ENCODE data around the gene RBM15. TPM values are rescaled to one million over a fixed set of nuclear protein-coding genes. Genes with fewer than 3 reads are reported as not detected.

Gene RBM15
- total RNA-seq, 1 donor from 2014 or later, result 29.7 TPM

DNA sequence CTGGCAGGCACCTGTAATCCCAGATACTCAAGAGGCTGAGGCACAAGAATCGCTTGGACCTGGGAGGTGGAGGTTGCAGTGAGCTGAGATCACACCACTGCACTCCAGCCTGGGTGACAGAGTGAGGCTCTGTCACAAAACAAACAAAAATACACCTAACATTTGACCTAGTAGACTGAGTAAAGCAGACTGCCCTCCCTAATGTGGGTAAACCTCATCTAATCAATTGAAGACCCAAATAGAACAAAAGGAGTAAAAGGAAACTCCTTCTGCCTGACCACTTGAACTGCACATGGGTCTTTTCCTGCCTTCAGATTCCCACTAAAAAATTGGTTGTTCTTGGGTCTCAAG lies 19.0 kb upstream of the RBM15 start:
- no peak overlapping the region for H3K4me3 ChIP-seq (ENCODE audit: low read length in 3 of 3)
- H3K27ac ChIP-seq (ENCODE audit: low read depth, low read length), result no peak overlapping the region
- no peaks in the 10 kb centered on the region for H3K27me3 ChIP-seq (ENCODE audit: control insufficient read depth in 3 of 3, insufficient read depth in 3 of 3, low read length in 3 of 3)
- no peaks in the 10 kb centered on the region for H3K36me3 ChIP-seq (ENCODE audit: control insufficient read depth in 3 of 3, insufficient read depth in 3 of 3, low read length in 3 of 3)
- no peak overlapping the region for H3K9ac ChIP-seq (ENCODE audit: low read depth in 1 of 3, low read length in 3 of 3)
- H3K9me3 ChIP-seq (ENCODE audit: control insufficient read depth in 3 of 3, low read length in 3 of 3), result no peaks in the 10 kb centered on the region
- H3K4me1 ChIP-seq (ENCODE audit: control insufficient read depth in 3 of 3, insufficient read depth in 3 of 3, low read length in 3 of 3), result no peaks in the 10 kb centered on the region

DNA sequence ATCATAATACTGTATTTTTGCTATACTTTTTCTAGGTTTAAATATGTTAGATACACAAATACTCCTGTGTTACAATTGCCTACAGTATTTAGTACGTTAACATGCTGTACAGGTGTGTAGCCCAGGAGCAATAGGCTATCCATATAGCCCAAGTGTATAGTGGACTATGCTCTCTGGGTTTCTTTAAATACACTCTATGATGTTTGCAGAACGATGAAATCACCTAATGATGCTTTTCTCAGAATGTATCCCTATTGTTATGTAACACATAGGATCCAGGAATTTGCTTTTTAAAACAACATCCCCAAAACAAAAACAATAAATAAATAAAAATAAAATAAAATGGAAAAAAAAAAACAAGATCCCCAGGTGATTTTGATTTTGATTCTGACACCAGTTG lies 18.1 kb upstream of the RBM15 start:
- no peaks in the 10 kb centered on the region for H3K36me3 ChIP-seq (ENCODE audit: control insufficient read depth in 3 of 3, insufficient read depth in 3 of 3, low read length in 3 of 3)
- H3K27me3 ChIP-seq (ENCODE audit: control insufficient read depth in 3 of 3, insufficient read depth in 3 of 3, low read length in 3 of 3), result no peaks in the 10 kb centered on the region

DNA sequence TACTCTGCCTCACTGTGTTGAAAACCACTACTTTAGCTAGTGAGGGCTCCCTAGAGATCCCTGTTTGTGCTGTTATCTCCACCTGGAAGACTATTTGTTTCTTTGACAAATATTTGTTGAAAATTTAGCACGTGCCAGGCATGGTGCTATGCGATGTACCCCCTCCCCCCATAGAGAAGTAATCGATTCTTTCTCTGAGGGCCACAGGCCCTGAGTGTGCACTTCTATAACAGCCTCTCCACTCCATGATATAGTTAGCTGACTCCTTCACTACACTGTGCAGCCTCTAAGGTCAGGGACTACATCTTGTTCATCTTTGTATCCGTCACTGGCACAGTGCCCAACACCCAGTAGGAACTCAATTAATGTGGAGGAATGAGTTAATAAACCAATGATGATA lies 17.3 kb upstream of the RBM15 start:
- no peaks in the 10 kb centered on the region for H3K9me3 ChIP-seq (ENCODE audit: control insufficient read depth in 3 of 3, low read length in 3 of 3)
- no peak overlapping the region for H3K27ac ChIP-seq (ENCODE audit: low read depth, low read length)

More for the DNA sequence above, 18.1 kb upstream of the RBM15 start:
- Histone ChIP-seq H3K4me1 (ENCODE audit: control insufficient read depth in 3 of 3, insufficient read depth in 3 of 3, low read length in 3 of 3) (no peaks in the 10 kb centered on the region), H3K9ac (ENCODE audit: low read depth in 1 of 3, low read length in 3 of 3) (no peak overlapping the region), H3K27ac (ENCODE audit: low read depth, low read length) (no peak overlapping the region), H3K9me3 (ENCODE audit: control insufficient read depth in 3 of 3, low read length in 3 of 3) (no peaks in the 10 kb centered on the region), H3K4me3 (ENCODE audit: low read length in 3 of 3) (no peak overlapping the region)

DNA sequence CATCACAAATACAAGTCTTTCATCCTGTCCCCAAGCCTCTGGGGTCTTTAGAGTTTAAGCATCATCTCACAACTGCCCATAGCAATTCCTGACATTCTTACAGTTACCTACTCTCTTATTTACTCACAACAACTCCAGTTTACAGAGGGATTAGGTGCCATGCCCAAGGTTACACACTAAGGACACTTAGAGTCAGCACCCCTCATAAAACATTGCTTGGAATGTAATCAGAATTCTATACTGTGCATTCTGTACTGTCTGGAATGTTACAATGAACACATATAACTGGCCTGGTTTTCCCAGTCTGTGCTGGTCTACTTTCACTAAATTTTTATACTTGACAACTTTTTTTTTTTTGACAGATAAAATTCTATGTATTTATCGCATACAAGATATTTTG lies 14.5 kb upstream of the RBM15 start:
- Histone ChIP-seq H3K9me3 (ENCODE audit: control insufficient read depth in 3 of 3, low read length in 3 of 3) (no peaks in the 10 kb centered on the region), H3K36me3 (ENCODE audit: control insufficient read depth in 3 of 3, insufficient read depth in 3 of 3, low read length in 3 of 3) (no peaks in the 10 kb centered on the region), H3K27me3 (ENCODE audit: control insufficient read depth in 3 of 3, insufficient read depth in 3 of 3, low read length in 3 of 3) (no peaks in the 10 kb centered on the region), H3K4me1 (ENCODE audit: control insufficient read depth in 3 of 3, insufficient read depth in 3 of 3, low read length in 3 of 3) (no peaks in the 10 kb centered on the region), H3K9ac (ENCODE audit: low read depth in 1 of 3, low read length in 3 of 3) (no peak overlapping the region), H3K4me3 (ENCODE audit: low read length in 3 of 3) (no peak overlapping the region), H3K27ac (ENCODE audit: low read depth, low read length) (no peak overlapping the region)

More for the DNA sequence above, 17.3 kb upstream of the RBM15 start:
- H3K9ac ChIP-seq (ENCODE audit: low read depth in 1 of 3, low read length in 3 of 3), result no peak overlapping the region
- no peaks in the 10 kb centered on the region for H3K36me3 ChIP-seq (ENCODE audit: control insufficient read depth in 3 of 3, insufficient read depth in 3 of 3, low read length in 3 of 3)
- no peaks in the 10 kb centered on the region for H3K4me1 ChIP-seq (ENCODE audit: control insufficient read depth in 3 of 3, insufficient read depth in 3 of 3, low read length in 3 of 3)
- no peaks in the 10 kb centered on the region for H3K27me3 ChIP-seq (ENCODE audit: control insufficient read depth in 3 of 3, insufficient read depth in 3 of 3, low read length in 3 of 3)
- no peak overlapping the region for H3K4me3 ChIP-seq (ENCODE audit: low read length in 3 of 3)

DNA sequence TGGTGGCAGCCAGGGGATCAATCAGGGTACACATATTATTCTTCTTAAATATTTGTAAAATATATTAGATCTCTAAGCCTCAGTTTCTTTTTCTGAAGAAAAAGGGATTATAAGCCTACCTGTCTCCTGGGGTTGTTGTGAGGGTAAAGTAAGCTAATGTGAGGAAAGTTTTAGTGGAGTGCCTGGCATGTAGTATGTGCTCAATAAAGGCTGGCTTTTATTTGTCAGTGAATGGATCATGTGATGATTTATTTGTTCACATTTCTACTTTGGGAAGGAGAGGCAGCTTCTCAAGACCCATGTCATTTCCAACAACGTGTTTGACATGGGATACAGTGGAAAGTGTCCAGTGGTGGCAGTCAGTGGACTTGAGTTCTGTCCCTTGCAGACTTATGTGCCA lies 12.4 kb upstream of the RBM15 start:
- no peaks in the 10 kb centered on the region for H3K9me3 ChIP-seq (ENCODE audit: control insufficient read depth in 3 of 3, low read length in 3 of 3)
- H3K4me1 ChIP-seq (ENCODE audit: control insufficient read depth in 3 of 3, insufficient read depth in 3 of 3, low read length in 3 of 3), result no peaks in the 10 kb centered on the region

DNA sequence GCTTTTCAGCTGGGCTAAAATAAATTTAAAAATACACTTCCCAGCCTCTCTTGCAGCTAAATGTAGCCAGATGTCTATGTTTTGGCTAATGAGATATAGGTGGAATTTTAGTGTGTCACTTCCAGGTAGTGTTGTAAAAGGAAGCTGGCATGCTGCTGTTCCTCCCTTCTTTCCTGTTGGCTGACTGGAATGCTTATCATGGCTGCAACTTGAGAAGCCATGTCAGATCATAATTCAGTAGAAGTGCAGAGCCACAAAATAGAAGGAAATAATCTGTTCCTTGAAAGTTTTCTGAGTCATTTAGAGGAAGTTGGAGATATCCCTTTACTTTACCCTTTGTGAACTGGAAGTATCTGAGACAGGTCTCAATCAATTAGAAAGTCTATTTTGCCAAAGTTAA lies 10.9 kb upstream of the RBM15 start:
- Histone ChIP-seq H3K36me3 (ENCODE audit: control insufficient read depth in 3 of 3, insufficient read depth in 3 of 3, low read length in 3 of 3) (no peaks in the 10 kb centered on the region), H3K4me1 (ENCODE audit: control insufficient read depth in 3 of 3, insufficient read depth in 3 of 3, low read length in 3 of 3) (no peaks in the 10 kb centered on the region), H3K27ac (ENCODE audit: low read depth, low read length) (no peak overlapping the region), H3K4me3 (ENCODE audit: low read length in 3 of 3) (no peak overlapping the region), H3K9ac (ENCODE audit: low read depth in 1 of 3, low read length in 3 of 3) (no peak overlapping the region), H3K9me3 (ENCODE audit: control insufficient read depth in 3 of 3, low read length in 3 of 3) (no peaks in the 10 kb centered on the region), H3K27me3 (ENCODE audit: control insufficient read depth in 3 of 3, insufficient read depth in 3 of 3, low read length in 3 of 3) (no peaks in the 10 kb centered on the region)

More for the DNA sequence above, 12.4 kb upstream of the RBM15 start:
- Histone ChIP-seq H3K4me3 (ENCODE audit: low read length in 3 of 3) (no peak overlapping the region), H3K27ac (ENCODE audit: low read depth, low read length) (no peak overlapping the region), H3K9ac (ENCODE audit: low read depth in 1 of 3, low read length in 3 of 3) (no peak overlapping the region), H3K27me3 (ENCODE audit: control insufficient read depth in 3 of 3, insufficient read depth in 3 of 3, low read length in 3 of 3) (no peaks in the 10 kb centered on the region), H3K36me3 (ENCODE audit: control insufficient read depth in 3 of 3, insufficient read depth in 3 of 3, low read length in 3 of 3) (no peaks in the 10 kb centered on the region)

DNA sequence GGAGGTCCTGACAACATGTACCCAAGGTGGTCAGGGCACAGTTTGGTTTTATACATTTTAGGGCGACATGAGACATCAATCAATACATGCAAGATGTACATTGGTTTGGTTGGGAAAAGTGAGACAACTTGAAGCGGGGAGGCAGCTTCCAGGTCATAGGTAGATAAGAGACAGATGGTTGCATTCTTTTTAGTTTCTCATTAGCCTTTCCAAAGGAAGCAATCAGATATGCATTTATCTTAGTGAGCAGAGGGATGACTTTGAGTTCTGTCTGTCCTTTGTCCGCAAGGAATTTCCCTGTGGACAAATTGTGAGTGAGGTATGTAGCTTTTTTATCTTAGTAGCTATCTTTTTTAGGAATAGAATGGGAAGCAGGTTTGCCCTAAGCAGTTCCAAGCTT lies 10.5 kb upstream of the RBM15 start:
- H3K27ac ChIP-seq (ENCODE audit: low read depth, low read length), result no peak overlapping the region
- no peaks in the 10 kb centered on the region for H3K27me3 ChIP-seq (ENCODE audit: control insufficient read depth in 3 of 3, insufficient read depth in 3 of 3, low read length in 3 of 3)
- H3K4me1 ChIP-seq (ENCODE audit: control insufficient read depth in 3 of 3, insufficient read depth in 3 of 3, low read length in 3 of 3), result no peaks in the 10 kb centered on the region
- H3K4me3 ChIP-seq (ENCODE audit: low read length in 3 of 3), result no peak overlapping the region
- no peaks in the 10 kb centered on the region for H3K9me3 ChIP-seq (ENCODE audit: control insufficient read depth in 3 of 3, low read length in 3 of 3)
- no peaks in the 10 kb centered on the region for H3K36me3 ChIP-seq (ENCODE audit: control insufficient read depth in 3 of 3, insufficient read depth in 3 of 3, low read length in 3 of 3)
- H3K9ac ChIP-seq (ENCODE audit: low read depth in 1 of 3, low read length in 3 of 3), result no peak overlapping the region

DNA sequence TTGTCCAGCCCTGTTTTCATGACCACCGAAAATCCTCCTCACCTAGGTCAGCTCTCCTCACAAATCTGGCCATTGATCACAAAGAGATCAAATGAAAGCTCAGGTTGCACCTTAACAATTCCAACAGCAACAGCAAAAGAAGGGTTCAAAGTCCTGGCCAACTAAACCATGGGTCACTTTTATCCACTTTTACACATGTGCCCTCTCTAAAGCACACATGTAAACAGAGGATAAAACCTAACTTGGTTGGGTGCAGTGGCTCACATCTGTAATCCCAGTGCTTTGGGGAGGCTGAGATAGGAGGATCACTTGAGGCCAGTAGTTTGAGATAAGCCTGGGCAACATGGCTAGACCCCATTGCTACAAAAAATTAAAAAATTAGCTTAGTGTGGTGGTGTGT lies 3.9 kb upstream of the RBM15 start:
- Histone ChIP-seq H3K27ac (ENCODE audit: low read depth, low read length) (no peak overlapping the region), H3K4me1 (ENCODE audit: control insufficient read depth in 3 of 3, insufficient read depth in 3 of 3, low read length in 3 of 3) (peaks cover 10 to 16% (median 13%) of the 10 kb centered on the region in 3 donors), H3K4me3 (ENCODE audit: low read length in 3 of 3) (no peak overlapping the region), H3K9ac (ENCODE audit: low read depth in 1 of 3, low read length in 3 of 3) (no peak overlapping the region), H3K36me3 (ENCODE audit: control insufficient read depth in 3 of 3, insufficient read depth in 3 of 3, low read length in 3 of 3) (no peaks in the 10 kb centered on the region), H3K27me3 (ENCODE audit: control insufficient read depth in 3 of 3, insufficient read depth in 3 of 3, low read length in 3 of 3) (no peaks in the 10 kb centered on the region), H3K9me3 (ENCODE audit: control insufficient read depth in 3 of 3, low read length in 3 of 3) (no peaks in the 10 kb centered on the region)

DNA sequence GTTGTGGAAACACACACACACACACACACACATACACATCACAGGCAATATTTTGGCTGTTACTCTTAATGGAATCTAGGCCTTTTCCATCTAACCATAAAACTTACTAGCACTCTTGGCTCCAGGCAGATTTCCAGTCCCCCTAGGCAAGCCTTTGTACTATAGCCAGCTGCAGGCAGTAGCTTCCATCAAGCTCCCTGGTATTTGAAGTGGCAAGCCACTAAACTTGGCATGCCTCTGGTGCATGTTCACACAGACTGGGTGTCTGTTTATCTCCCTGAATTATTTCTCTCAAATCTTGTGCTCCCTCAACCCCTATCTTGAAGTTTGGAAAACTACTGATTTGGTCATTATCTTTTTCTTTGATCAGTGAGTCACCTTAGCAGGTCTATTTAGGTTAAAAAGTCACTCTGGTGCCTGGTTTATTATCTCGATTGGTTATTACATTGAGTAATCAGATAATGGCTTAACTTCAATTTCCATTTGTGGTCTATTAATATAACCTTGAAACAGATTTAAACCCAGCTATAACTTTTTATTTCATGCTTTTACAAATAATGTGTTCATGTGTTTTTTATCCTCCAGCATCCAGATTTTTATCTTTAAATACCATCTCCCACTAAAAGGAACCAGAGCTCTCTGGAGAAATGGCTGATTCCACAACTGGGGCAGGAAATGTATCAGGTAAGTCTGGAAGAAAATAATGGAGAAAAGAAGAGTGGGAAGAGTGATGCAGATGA lies 2.7 kb upstream of the RBM15 start:
- Histone ChIP-seq H3K9ac (ENCODE audit: low read depth in 1 of 3, low read length in 3 of 3) (no peak overlapping the region), H3K4me1 (ENCODE audit: control insufficient read depth in 3 of 3, insufficient read depth in 3 of 3, low read length in 3 of 3) (peaks cover 22 to 28% (median 25%) of the 10 kb centered on the region in 3 donors), H3K4me3 (ENCODE audit: low read length in 3 of 3) (no peak overlapping the region), H3K27ac (ENCODE audit: low read depth, low read length) (no peak overlapping the region), H3K9me3 (ENCODE audit: control insufficient read depth in 3 of 3, low read length in 3 of 3) (no peaks in the 10 kb centered on the region), H3K36me3 (ENCODE audit: control insufficient read depth in 3 of 3, insufficient read depth in 3 of 3, low read length in 3 of 3) (peaks cover 8 to 9% (median 9%) of the 10 kb centered on the region in 3 donors), H3K27me3 (ENCODE audit: control insufficient read depth in 3 of 3, insufficient read depth in 3 of 3, low read length in 3 of 3) (no peaks in the 10 kb centered on the region)

DNA sequence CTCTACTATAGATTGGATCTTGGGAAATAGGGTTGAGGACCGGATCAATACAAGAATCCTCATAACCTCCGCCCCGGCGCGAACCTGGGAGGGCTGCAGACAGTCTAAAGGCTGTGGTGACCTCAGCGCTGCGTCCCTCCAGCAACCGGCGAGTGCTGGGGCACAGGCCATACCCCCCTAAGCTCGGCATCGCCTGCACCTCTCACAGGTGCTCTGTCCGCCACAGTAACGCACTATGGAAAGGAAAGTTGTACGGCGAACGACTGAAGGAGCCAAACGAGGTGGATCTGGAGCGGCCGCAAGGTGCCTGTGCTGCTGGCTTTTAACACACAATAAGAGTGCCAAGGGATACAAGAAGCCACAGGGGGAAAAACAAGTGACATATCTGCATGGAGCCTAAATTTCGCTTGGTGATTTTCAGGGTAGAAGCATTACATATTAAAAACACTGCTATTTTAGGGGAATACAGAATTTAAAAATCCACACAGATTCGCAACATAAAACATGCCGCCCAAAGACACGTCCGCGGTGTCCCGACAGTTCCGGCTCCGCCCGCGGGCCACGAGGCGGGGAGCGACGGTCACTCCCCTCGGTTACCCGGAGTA lies 1.4 kb upstream of the RBM15 start:
- Histone ChIP-seq H3K27me3 (ENCODE audit: control insufficient read depth in 3 of 3, insufficient read depth in 3 of 3, low read length in 3 of 3) (no peaks in the 10 kb centered on the region), H3K4me1 (ENCODE audit: control insufficient read depth in 3 of 3, insufficient read depth in 3 of 3, low read length in 3 of 3) (peaks cover 31 to 38% (median 36%) of the 10 kb centered on the region in 3 donors), H3K36me3 (ENCODE audit: control insufficient read depth in 3 of 3, insufficient read depth in 3 of 3, low read length in 3 of 3) (peaks cover 15 to 16% (median 15%) of the 10 kb centered on the region in 3 donors), H3K27ac (ENCODE audit: low read depth, low read length) (peak overlapping the region; percentile 98), H3K9ac (ENCODE audit: low read depth in 1 of 3, low read length in 3 of 3) (peak overlapping the region; percentile 90 to 99 (median 98)), H3K4me3 (ENCODE audit: low read length in 3 of 3) (peak overlapping the region; percentile 89 to 98 (median 94)), H3K9me3 (ENCODE audit: control insufficient read depth in 3 of 3, low read length in 3 of 3) (no peaks in the 10 kb centered on the region)

Measured in skeletal muscle tissue (tissue), 4 donors.